ENCODE measurements around the gene MRPL27.
A peak's percentile ranks its signal among the peaks of the same experiment; 100 is the strongest.

The MRPL27 gene

GRCh38 chr17:50372758-50373556 is at the start of gene MRPL27, which contains the start of gene EME1:
Gene MRPL27, minus strand, starts transcription at chr17:50373184. Its CDS starts 14 bp downstream, at chr17:50373170.
Gene EME1, plus strand, starts transcription at chr17:50373229. Its CDS starts 1,980 bp downstream, at chr17:50375209.
- peaks cover 30% of the 10 kb centered on the region for H3K79me2 ChIP-seq (ENCODE audit: low read length)
- peak within 1 kb of the TSS; percentile 79 for H3K9ac ChIP-seq (ENCODE audit: low read length)
- H4K20me1 ChIP-seq (ENCODE audit: insufficient read depth, low read length): 0 out of 2 replicates have a peak, but pooled peaks cover 4% of the 10 kb centered on the region
- H3K27me3 ChIP-seq (ENCODE audit: low read depth, low read length): no peaks in the 10 kb centered on the region
- TF ChIP-seq CTCF (IDR thresholded peaks at IDR 0.05; ENCODE audit: low read depth, low read length) (no peak), EZH2phosphoT487 (IDR thresholded peaks at IDR 0.05; ENCODE audit: low read depth) (no peak)
- H3K4me3 ChIP-seq (ENCODE audit: low read length): peak within 1 kb of the TSS; percentile 86
- H3K4me2 ChIP-seq (ENCODE audit: low read length): peak within 1 kb of the TSS; percentile 83
- peaks cover 15% of the 10 kb centered on the region for H3K4me1 ChIP-seq (ENCODE audit: low read length)
- peaks cover 41% of the 10 kb centered on the region for H3K36me3 ChIP-seq (replicated peaks; ENCODE audit: low read depth, low read length)
- peak within 1 kb of the TSS; percentile 90 for H2AFZ ChIP-seq (ENCODE audit: low read depth, low read length)
- peak within 1 kb of the TSS; percentile 77 for H3K27ac ChIP-seq (ENCODE audit: low read length)
- no peaks in the 10 kb centered on the region for H3K9me3 ChIP-seq (ENCODE audit: insufficient read depth, low read length)

- Histone ChIP-seq H3K79me2 (ENCODE audit: low read length) (peaks cover 19% of the 10 kb centered on the region), H3K4me1 (ENCODE audit: low read length) (peaks cover 49% of the 10 kb centered on the region), H3K27ac (ENCODE audit: low read length) (no peak overlapping the region), H4K20me1 (ENCODE audit: insufficient read depth, low read length) (no peaks in the 10 kb centered on the region), H3K4me2 (ENCODE audit: low read length) (no peak overlapping the region), H3K36me3 (replicated peaks; ENCODE audit: low read depth, low read length) (no peaks in the 10 kb centered on the region), H3K4me3 (ENCODE audit: low read length) (no peak overlapping the region), H3K27me3 (ENCODE audit: low read depth, low read length) (no peaks in the 10 kb centered on the region), H3K9ac (ENCODE audit: low read length) (no peak overlapping the region), H2AFZ (ENCODE audit: low read depth, low read length) (no peak overlapping the region), H3K9me3 (ENCODE audit: insufficient read depth, low read length) (peaks cover 4% of the 10 kb centered on the region; the same call in 1 of the 2 replicates)
- TF ChIP-seq EZH2phosphoT487 (IDR thresholded peaks at IDR 0.05; ENCODE audit: low read depth) (no peak), CTCF (IDR thresholded peaks at IDR 0.05; ENCODE audit: low read depth, low read length) (no peak)
These were observed 49.8 kb upstream of the MRPL27 start for GRCh38 chr17:50422738-50423137.

GRCh38 chr17:50421308-50422051 is 48.5 kb upstream of the MRPL27 start:
- Histone ChIP-seq H4K20me1 (ENCODE audit: insufficient read depth, low read length) (no peaks in the 10 kb centered on the region), H2AFZ (ENCODE audit: low read depth, low read length) (peak overlapping the region; percentile 84), H3K27ac (ENCODE audit: low read length) (peak overlapping the region; percentile 96), H3K9ac (ENCODE audit: low read length) (peak overlapping the region; percentile 76), H3K9me3 (ENCODE audit: insufficient read depth, low read length) (peaks cover 4% of the 10 kb centered on the region; the same call in 1 of the 2 replicates), H3K4me2 (ENCODE audit: low read length) (peak overlapping the region; percentile 85), H3K4me3 (ENCODE audit: low read length) (peak overlapping the region; percentile 67), H3K4me1 (ENCODE audit: low read length) (peaks cover 50% of the 10 kb centered on the region), H3K79me2 (ENCODE audit: low read length) (peaks cover 7% of the 10 kb centered on the region), H3K27me3 (ENCODE audit: low read depth, low read length) (no peaks in the 10 kb centered on the region), H3K36me3 (replicated peaks; ENCODE audit: low read depth, low read length) (no peaks in the 10 kb centered on the region)
- TF ChIP-seq EZH2phosphoT487 (IDR thresholded peaks at IDR 0.05; ENCODE audit: low read depth) (no peak), CTCF (IDR thresholded peaks at IDR 0.05; ENCODE audit: low read depth, low read length) (no peak)
